Measurements from ENCODE around the gene BACE2. TPM values are rescaled to one million over a fixed set of nuclear protein-coding genes. Genes with fewer than 3 reads are reported as not detected.
A peak's percentile ranks its signal among the peaks of the same experiment; 100 is the strongest.

BACE2 gene
- total RNA-seq, 1 donor = 85.8 TPM

DNA sequence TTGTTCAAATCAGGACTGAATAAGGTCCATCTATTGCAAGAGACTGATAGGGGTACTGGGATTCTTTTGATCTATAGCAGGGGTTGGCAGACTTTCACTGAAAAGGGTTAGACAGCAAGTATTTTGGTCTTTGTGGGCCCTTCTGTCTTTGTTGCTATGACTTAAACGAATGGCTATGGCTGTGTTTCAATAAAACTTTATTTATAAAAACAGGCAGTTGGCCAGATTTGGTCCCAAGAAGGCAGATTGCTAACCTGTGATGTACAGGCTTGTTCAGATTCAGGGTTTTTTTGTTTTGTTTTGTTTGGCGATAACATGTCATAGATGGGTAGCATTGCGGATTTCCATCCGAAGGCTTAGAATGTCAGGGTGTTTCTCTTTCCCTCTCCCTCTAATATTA, 3.9 kb upstream of the BACE2 start:
- TF ChIP-seq, protein P1, sequence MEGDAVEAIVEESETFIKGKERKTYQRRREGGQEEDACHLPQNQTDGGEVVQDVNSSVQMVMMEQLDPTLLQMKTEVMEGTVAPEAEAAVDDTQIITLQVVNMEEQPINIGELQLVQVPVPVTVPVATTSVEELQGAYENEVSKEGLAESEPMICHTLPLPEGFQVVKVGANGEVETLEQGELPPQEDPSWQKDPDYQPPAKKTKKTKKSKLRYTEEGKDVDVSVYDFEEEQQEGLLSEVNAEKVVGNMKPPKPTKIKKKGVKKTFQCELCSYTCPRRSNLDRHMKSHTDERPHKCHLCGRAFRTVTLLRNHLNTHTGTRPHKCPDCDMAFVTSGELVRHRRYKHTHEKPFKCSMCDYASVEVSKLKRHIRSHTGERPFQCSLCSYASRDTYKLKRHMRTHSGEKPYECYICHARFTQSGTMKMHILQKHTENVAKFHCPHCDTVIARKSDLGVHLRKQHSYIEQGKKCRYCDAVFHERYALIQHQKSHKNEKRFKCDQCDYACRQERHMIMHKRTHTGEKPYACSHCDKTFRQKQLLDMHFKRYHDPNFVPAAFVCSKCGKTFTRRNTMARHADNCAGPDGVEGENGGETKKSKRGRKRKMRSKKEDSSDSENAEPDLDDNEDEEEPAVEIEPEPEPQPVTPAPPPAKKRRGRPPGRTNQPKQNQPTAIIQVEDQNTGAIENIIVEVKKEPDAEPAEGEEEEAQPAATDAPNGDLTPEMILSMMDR (IDR thresholded peaks at IDR 0.05; ENCODE audit: extremely low read depth, low read depth, low read length) = no peak
- no peaks in the 10 kb centered on the region for H3K79me2 ChIP-seq (ENCODE audit: insufficient read depth, low read length)
- no peak overlapping the region for H3K27ac ChIP-seq (ENCODE audit: low read depth, low read length)
- no peak overlapping the region for H2AFZ ChIP-seq (ENCODE audit: low read length)
- H3K36me3 ChIP-seq (ENCODE audit: insufficient read depth, low read length) = no peaks in the 10 kb centered on the region
- no peaks in the 10 kb centered on the region for H3K27me3 ChIP-seq (ENCODE audit: insufficient read depth, low read length)
- no peak overlapping the region for H3K4me2 ChIP-seq (ENCODE audit: insufficient read depth, low read length)
- no peak for DNase-seq (ENCODE audit: insufficient read length, low spot score, missing footprints)
- no peak overlapping the region for H3K4me3 ChIP-seq (ENCODE audit: insufficient read depth, low read length)
- peaks cover 14% of the 10 kb centered on the region for H3K4me1 ChIP-seq (ENCODE audit: insufficient read depth, low read length)
- H3K9me3 ChIP-seq (ENCODE audit: low read depth, low read length) = no peaks in the 10 kb centered on the region
- H4K20me1 ChIP-seq (ENCODE audit: insufficient read depth, low read length) = peaks cover under 1% of the 10 kb centered on the region

DNA sequence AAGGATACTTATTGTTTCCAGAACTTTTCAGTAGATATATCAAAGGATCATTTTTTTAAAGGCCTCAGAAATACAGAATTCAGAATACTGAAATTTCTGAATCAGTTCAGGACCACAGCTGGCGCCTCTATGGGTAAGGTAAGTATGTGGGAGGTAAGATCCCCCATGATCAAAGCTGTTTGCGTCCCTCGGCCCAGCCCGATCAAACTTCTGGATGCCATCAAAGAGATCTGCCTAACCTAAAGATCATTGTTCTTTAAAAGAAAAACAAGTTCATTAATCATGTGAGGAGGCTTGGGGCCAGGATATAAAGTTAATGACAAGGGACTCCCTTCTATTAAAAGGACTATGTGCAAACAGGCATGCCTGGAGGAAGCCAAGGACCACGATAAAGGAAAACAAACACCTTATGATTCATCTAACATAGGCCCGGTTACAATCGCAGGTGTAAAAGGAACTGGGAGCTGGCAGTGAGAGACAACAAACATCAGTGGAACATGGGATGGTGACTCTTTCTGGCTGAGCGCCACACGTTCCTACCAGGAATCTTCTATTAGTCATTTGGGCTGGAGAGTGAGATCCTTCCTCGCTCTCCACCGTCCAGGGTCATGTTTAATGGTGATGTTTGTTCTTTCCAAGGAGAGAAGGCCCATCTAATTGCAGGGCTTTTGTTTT, 2.8 kb upstream of the BACE2 start:
- Histone ChIP-seq H4K20me1 (ENCODE audit: insufficient read depth, low read length) (peaks cover 5% of the 10 kb centered on the region), H3K36me3 (ENCODE audit: insufficient read depth, low read length) (no peaks in the 10 kb centered on the region), H3K4me3 (ENCODE audit: insufficient read depth, low read length) (no peak overlapping the region), H3K4me1 (ENCODE audit: insufficient read depth, low read length) (peaks cover 16% of the 10 kb centered on the region), H3K27ac (ENCODE audit: low read depth, low read length) (no peak overlapping the region), H3K9me3 (ENCODE audit: low read depth, low read length) (no peaks in the 10 kb centered on the region), H2AFZ (ENCODE audit: low read length) (no peak overlapping the region), H3K79me2 (ENCODE audit: insufficient read depth, low read length) (peaks cover 5% of the 10 kb centered on the region), H3K4me2 (ENCODE audit: insufficient read depth, low read length) (no peak overlapping the region), H3K27me3 (ENCODE audit: insufficient read depth, low read length) (no peaks in the 10 kb centered on the region)
- TF ChIP-seq, protein P1 (IDR thresholded peaks at IDR 0.05; ENCODE audit: extremely low read depth, low read depth, low read length) = no peak
- peak; percentile 84 for DNase-seq (ENCODE audit: insufficient read length, low spot score, missing footprints)

DNA sequence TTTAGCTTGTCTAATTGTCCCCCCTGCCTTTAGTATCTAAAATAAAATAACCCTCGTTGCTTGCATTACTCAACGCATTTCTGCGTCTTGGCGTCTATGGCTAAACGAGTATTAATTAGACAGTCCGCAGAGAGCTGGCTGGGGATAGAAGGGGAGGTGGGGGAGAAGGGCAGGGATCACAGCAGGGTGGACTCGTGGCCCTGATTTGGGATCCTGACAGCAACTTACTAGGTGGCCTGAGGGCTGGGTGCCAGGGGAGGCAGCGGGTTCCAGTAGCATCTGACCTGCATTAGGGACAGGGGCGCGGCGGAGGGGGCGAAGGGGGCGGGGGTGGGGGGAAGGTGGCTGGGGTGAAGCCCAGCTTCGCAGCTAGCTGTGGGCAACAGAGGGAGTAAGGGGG, 1.1 kb upstream of the BACE2 start:
- peaks cover 17% of the 10 kb centered on the region for H4K20me1 ChIP-seq (ENCODE audit: insufficient read depth, low read length)
- peaks cover 18% of the 10 kb centered on the region for H3K4me1 ChIP-seq (ENCODE audit: insufficient read depth, low read length)
- peak overlapping the region; percentile 80 for H3K4me3 ChIP-seq (ENCODE audit: insufficient read depth, low read length)
- TF ChIP-seq, protein P1 (IDR thresholded peaks at IDR 0.05; ENCODE audit: extremely low read depth, low read depth, low read length) = no peak
- no peak overlapping the region for H3K27ac ChIP-seq (ENCODE audit: low read depth, low read length)
- H3K27me3 ChIP-seq (ENCODE audit: insufficient read depth, low read length) = no peaks in the 10 kb centered on the region
- H3K36me3 ChIP-seq (ENCODE audit: insufficient read depth, low read length) = no peaks in the 10 kb centered on the region
- H3K4me2 ChIP-seq (ENCODE audit: insufficient read depth, low read length) = peak overlapping the region; percentile 79
- H2AFZ ChIP-seq (ENCODE audit: low read length) = peak overlapping the region; percentile 76
- peaks cover 21% of the 10 kb centered on the region for H3K79me2 ChIP-seq (ENCODE audit: insufficient read depth, low read length)
- H3K9me3 ChIP-seq (ENCODE audit: low read depth, low read length) = no peaks in the 10 kb centered on the region
- no peak for DNase-seq (ENCODE audit: insufficient read length, low spot score, missing footprints)

DNA sequence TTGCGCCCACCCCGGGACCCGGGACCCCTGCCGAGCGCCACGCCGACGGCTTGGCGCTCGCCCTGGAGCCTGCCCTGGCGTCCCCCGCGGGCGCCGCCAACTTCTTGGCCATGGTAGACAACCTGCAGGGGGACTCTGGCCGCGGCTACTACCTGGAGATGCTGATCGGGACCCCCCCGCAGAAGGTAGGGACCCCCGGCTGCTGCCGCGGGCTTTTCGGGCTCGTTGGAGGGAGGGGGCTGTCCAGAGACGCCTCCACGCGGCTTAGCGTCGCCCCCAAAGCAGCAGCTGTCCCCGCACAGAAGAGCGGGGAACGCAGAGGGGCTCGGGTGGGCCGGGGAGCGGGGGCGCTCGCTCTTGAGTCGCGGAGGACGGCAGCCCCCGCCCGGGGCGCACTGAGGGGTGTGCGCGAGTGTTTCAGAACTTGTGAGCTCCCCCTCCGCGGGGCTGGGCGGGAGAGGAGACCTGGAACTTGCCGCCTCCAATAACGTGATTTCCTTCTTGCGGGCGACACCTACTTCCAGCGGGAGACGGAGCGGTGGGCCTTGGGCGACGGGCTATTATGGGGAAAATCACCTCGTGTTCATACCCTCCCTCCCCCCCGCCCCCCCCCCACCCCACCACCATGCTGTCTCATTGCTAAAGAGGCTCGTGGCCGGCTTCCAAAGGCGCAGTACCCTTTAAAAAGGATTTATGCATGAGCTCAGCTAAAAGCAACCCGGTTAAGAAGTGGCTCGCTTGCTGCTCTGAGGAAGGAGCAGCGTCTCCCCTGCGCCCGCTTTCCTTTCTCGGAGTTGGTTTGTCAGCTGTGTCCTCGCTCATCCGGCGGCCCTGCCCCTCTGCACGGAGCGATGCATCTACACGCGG, 664 bp downstream of the BACE2 start:
- Histone ChIP-seq H3K36me3 (ENCODE audit: insufficient read depth, low read length) (peaks cover 3% of the 10 kb centered on the region), H2AFZ (ENCODE audit: low read length) (peak overlapping the region; percentile 62), H3K4me2 (ENCODE audit: insufficient read depth, low read length) (peak overlapping the region; percentile 76), H4K20me1 (ENCODE audit: insufficient read depth, low read length) (peaks cover 28% of the 10 kb centered on the region), H3K27me3 (ENCODE audit: insufficient read depth, low read length) (no peaks in the 10 kb centered on the region), H3K27ac (ENCODE audit: low read depth, low read length) (peak overlapping the region; percentile 33), H3K4me1 (ENCODE audit: insufficient read depth, low read length) (peaks cover 18% of the 10 kb centered on the region), H3K9me3 (ENCODE audit: low read depth, low read length) (no peaks in the 10 kb centered on the region), H3K79me2 (ENCODE audit: insufficient read depth, low read length) (peaks cover 33% of the 10 kb centered on the region), H3K4me3 (ENCODE audit: insufficient read depth, low read length) (peak overlapping the region; percentile 80)
- DNase-seq (ENCODE audit: insufficient read length, low spot score, missing footprints) = peak; percentile 94
- TF ChIP-seq, protein P1 (IDR thresholded peaks at IDR 0.05; ENCODE audit: extremely low read depth, low read depth, low read length) = no peak
